ENCODE measurements around the gene STK24. TPM values are rescaled to one million over a fixed set of nuclear protein-coding genes. Genes with fewer than 3 reads are reported as not detected.

The STK24 gene
- total and polyA plus RNA-seq, 10 of the 15 experiments (the other 5 are each of a cell fraction or from before 2014, with no cell fraction given): 7.5 to 115 (median 52.9) TPM

GRCh38 chr13:98592362-98592732 is 15.4 kb upstream of the STK24 start:
- peaks cover 11% of the 10 kb centered on the region for H3K4me1 ChIP-seq (ENCODE audit: control insufficient read depth, insufficient read depth, low read length)
- ChIA-PET RAD21 (ENCODE audit: unreplicated experiment) (no interaction called here), POLR2A (interaction anchor here (0.6 kb wide), 1 partner anchor 402 kb away, joined by 5 read pairs; no protein-coding TSS in a partner anchor), SMC1A (ENCODE audit: uncharacterized antibody, unreplicated experiment) (no interaction called here), CTCF (no interaction called here)
- intact Hi-C loops (cut with micrococcal nuclease; ENCODE audit: unreplicated experiment) (no loop called here), in situ Hi-C loops (cut with MboI) (no loop called here)
- ATAC-seq (no peak), DNase-seq (ENCODE audit: low read depth, low spot score) (no peak), FAIRE-seq (no peak)
- H3K4me3 ChIP-seq: no peak overlapping the region
- H3K4me2 ChIP-seq (ENCODE audit: control insufficient read depth, insufficient read depth): no peak overlapping the region
- WGBS (ENCODE audit: insufficient coverage, insufficient replicate concordance, low lambda C conversion rate, missing lambda C conversion rate): 50% methylated on average over 5 of the region's 5 CpGs
- TF ChIP-seq POLR2AphosphoS2 (IDR thresholded peaks at IDR 0.05; ENCODE audit: low read depth, low read length) (no peak), IKZF2 (IDR thresholded peaks at IDR 0.05) (no peak), BACH1 (IDR thresholded peaks at IDR 0.05; ENCODE audit: borderline replicate concordance) (no peak), NR2F1 (conservative IDR thresholded peaks at IDR 0.05) (no peak), RAD21 (IDR thresholded peaks at IDR 0.05; ENCODE audit: insufficient read depth, low read depth, low read length) (no peak), STAT1 (conservative IDR thresholded peaks at IDR 0.05) (no peak), ASH2L (IDR thresholded peaks at IDR 0.05; ENCODE audit: borderline replicate concordance, low read depth) (no peak), TCF7 (IDR thresholded peaks at IDR 0.05; ENCODE audit: borderline replicate concordance) (no peak), JUNB (IDR thresholded peaks at IDR 0.05) (no peak), YY1 (IDR thresholded peaks at IDR 0.05; ENCODE audit: low read depth, low read length) (no peak), STAT3 (IDR thresholded peaks at IDR 0.05; ENCODE audit: low read depth, low read length) (no peak)
- no peak overlapping the region for H2AFZ ChIP-seq (ENCODE audit: control insufficient read depth, low read depth, low read length)
- no peaks in the 10 kb centered on the region for H4K20me1 ChIP-seq (ENCODE audit: control insufficient read depth, insufficient read depth)
- no peaks in the 10 kb centered on the region for H3K36me3 ChIP-seq (ENCODE audit: control insufficient read depth in 2 of 2, insufficient read depth in 2 of 2, low read length in 1 of 2)
- no peak overlapping the region for H3K27ac ChIP-seq (ENCODE audit: control insufficient read depth, insufficient read depth)
- no peaks in the 10 kb centered on the region for H3K27me3 ChIP-seq (replicated peaks in 1 of 2; ENCODE audit: control insufficient read depth in 2 of 2, insufficient read depth in 2 of 2, low read length in 1 of 2)
- H3K79me2 ChIP-seq (ENCODE audit: control insufficient read depth, insufficient read depth, low read length): no peaks in the 10 kb centered on the region
- BruUV-seq (replicated peaks): no TSS peak
- no peaks in the 10 kb centered on the region for H3K9me3 ChIP-seq (replicated peaks; ENCODE audit: control insufficient read depth, insufficient read depth, low read length)
- no peak overlapping the region for H3K9ac ChIP-seq (ENCODE audit: control insufficient read depth, insufficient read depth, low read length)
